SU-DHL-6 (cell line): ENCODE results near the gene SIX5.

Experiments
- CTCF ChIP-seq: fragments of 200-600 bp; sonication (generic); IDR thresholded peaks from one replicate; pipeline ENCODE4 v1.5.1; 2017; ENCODE audit warnings: antibody characterized with exemption, mild to moderate bottlenecking, low read length, moderate library complexity; ENCODE audit not compliant: insufficient read depth, poor library complexity, severe bottlenecking
- EZH2phosphoT487 ChIP-seq: fragments of 200-600 bp; sonication (generic), shearing (Covaris generic); conservative IDR thresholded peaks from 2 replicates; pipeline ENCODE4 v1.6.1; 2018; ENCODE audit warnings: mild to moderate bottlenecking, antibody characterized with exemption, low read length, moderate library complexity, mixed read lengths

GRCh38 chr19:45764475-45764874 is 4.6 kb downstream of the SIX5 start:
- TF ChIP-seq CTCF (no peak), EZH2phosphoT487 (no peak)
